22Rv1 (cell line): Measurements from ENCODE around the gene RBM10.

Source experiments
- CTCF ChIP-seq: fragments of 450-650 bp; IDR thresholded peaks from 2 replicates; pipeline ENCODE4 v1.5.1; 2017; ENCODE audit warnings: mild to moderate bottlenecking
- ZFX ChIP-seq: fragments of 450-650 bp; IDR thresholded peaks from 2 replicates; pipeline ENCODE4 v1.6.1; 2017; ENCODE audit warnings: antibody characterized with exemption, borderline replicate concordance

GRCh38 chrX:47098338-47099094 is 46.5 kb upstream of the RBM10 start:
- TF ChIP-seq CTCF (no peak), ZFX (no peak)
